Fibroblast of lung (primary cell): ENCODE measurements around the gene SLC5A12.

ENCODE experiments used
- EZH2 ChIP-seq: IDR thresholded peaks from 2 replicates; pipeline ENCODE4 v1.5.1; 2012; ENCODE audit warnings: low read length, control low read depth, mild to moderate bottlenecking; ENCODE audit errors: missing control alignments
- TF ChIP-seq, protein P1 (sequence below), 2 donors: IDR thresholded peaks in 1 of 2; conservative IDR thresholded peaks in 1 of 2; 1 replicate in 1 of 2; 2 replicates in 1 of 2; pipeline ENCODE4 v1.5.1; 2011 to 2012; ENCODE audit warnings: low read length in 2 of 2, control low read depth in 1 of 2, inconsistent platforms in 1 of 2, low read depth in 1 of 2, mild to moderate bottlenecking in 1 of 2

GRCh38 chr11:26623076-26623659, 98.7 kb downstream of the SLC5A12 start:
- TF ChIP-seq, protein P1, sequence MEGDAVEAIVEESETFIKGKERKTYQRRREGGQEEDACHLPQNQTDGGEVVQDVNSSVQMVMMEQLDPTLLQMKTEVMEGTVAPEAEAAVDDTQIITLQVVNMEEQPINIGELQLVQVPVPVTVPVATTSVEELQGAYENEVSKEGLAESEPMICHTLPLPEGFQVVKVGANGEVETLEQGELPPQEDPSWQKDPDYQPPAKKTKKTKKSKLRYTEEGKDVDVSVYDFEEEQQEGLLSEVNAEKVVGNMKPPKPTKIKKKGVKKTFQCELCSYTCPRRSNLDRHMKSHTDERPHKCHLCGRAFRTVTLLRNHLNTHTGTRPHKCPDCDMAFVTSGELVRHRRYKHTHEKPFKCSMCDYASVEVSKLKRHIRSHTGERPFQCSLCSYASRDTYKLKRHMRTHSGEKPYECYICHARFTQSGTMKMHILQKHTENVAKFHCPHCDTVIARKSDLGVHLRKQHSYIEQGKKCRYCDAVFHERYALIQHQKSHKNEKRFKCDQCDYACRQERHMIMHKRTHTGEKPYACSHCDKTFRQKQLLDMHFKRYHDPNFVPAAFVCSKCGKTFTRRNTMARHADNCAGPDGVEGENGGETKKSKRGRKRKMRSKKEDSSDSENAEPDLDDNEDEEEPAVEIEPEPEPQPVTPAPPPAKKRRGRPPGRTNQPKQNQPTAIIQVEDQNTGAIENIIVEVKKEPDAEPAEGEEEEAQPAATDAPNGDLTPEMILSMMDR (conservative IDR thresholded peaks at IDR 0.05 in 1 of 2, IDR thresholded peaks at IDR 0.05 in 1 of 2; ENCODE audit: low read depth in 1 of 2, low read length in 2 of 2): no peak
- no peak for TF ChIP-seq EZH2
